Suprapubic skin (tissue), 4 donors: Measurements from ENCODE around the gene PTPRN2. TPM values are rescaled to one million over a fixed set of nuclear protein-coding genes. Genes with fewer than 3 reads are reported as not detected.

Experiments used
- DNase-seq, 2 donors: peaks; one replicate each; pipeline ENCODE4 v3.0.0-alpha.2; 2019; ENCODE audit warnings: low spot score in 2 of 2
- H3K27ac ChIP-seq: fragments of 200-600 bp; sonication (generic); one replicate; pipeline ENCODE4 v1.5.1; 2019
- H3K27me3 ChIP-seq: fragments of 200-600 bp; sonication (generic); one replicate; pipeline ENCODE4 v1.5.1; 2019
- H3K36me3 ChIP-seq: fragments of 200-600 bp; sonication (generic); one replicate; pipeline ENCODE4 v1.5.1; 2019
- H3K4me1 ChIP-seq: fragments of 200-600 bp; sonication (generic); one replicate; pipeline ENCODE4 v1.5.1; 2019
- H3K4me3 ChIP-seq: fragments of 200-600 bp; sonication (generic); one replicate; pipeline ENCODE4 v1.5.1; 2019; ENCODE audit warnings: mild to moderate bottlenecking
- H3K9me3 ChIP-seq: fragments of 200-600 bp; sonication (generic); one replicate; pipeline ENCODE4 v1.5.1; 2019
- EP300 ChIP-seq: sonication (generic); formaldehyde crosslinking; IDR thresholded peaks from one replicate; pipeline ENCODE4 v1.6.1; 2017; ENCODE audit warnings: antibody characterized with exemption
- POLR2A ChIP-seq, 2 donors: fragments of 450-650 bp; IDR thresholded peaks; one replicate each; pipeline ENCODE4 v1.6.1; 2017; ENCODE audit warnings: antibody characterized with exemption in 2 of 2, mild to moderate bottlenecking in 2 of 2, moderate library complexity in 2 of 2
- POLR2AphosphoS5 ChIP-seq, 3 donors: sonication (generic); formaldehyde crosslinking; IDR thresholded peaks; one replicate each; pipeline ENCODE4 v1.6.1; 2017; ENCODE audit warnings: antibody characterized with exemption in 3 of 3
- WGBS: methylation state at CpG from one replicate; pipeline ENCODE4 v1.1.5; 2018; 5-methylcytosine and 5-hydroxymethylcytosine counted together
- total RNA-seq, 4 donors: library from RNA; depleted of rRNA; stranded (reverse); fragments of >200 nt; gene quantifications; one replicate each; pipeline ENCODE4 v1.1.0, GENCODE V29; 2016
- TF ChIP-seq, protein P1 (sequence below), 2 donors: fragments of 200-600 bp in 1 of 2; fragments of 450-650 bp in 1 of 2; sonication (generic) in 1 of 2; IDR thresholded peaks; one replicate each; pipeline ENCODE4 v1.5.1; 2016 to 2019; ENCODE audit warnings: antibody characterized with exemption in 2 of 2, mild to moderate bottlenecking in 1 of 2, moderate library complexity in 1 of 2

Gene PTPRN2
- total RNA-seq, 4 donors from 2014 or later, result 0.23 to 1.8 (median 1.3) TPM

DNA sequence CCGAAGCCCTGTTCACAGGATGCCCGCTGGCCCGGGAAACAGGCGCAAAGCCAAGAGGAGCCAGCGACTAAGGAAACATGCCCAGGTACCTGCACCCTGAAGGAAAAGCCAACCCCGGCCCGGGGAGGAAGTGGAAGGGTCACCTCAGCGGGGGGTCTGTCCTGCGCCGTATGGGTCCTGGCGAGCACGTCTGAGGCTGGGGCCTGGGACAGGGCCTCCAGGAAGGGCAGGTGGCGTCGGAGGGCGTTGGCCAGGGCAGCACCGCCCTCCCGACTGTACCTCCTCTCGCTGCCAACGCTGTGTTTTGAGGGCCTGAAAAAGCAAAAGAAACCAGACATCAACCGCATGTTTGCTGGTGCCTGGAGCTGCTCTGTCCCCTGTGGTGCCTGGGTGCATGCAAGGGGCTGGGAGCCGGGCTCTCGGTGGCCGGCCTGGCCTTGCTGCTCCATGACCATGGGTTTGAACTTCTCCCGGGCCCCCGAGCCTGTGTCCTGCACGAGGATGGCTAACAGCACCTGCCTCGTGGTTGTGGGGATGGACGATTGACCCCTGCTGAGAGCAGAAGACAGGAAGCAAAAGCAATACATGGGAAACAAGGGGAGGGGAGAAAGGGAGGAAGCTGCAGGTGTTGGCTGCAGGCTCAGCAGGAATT is 395.3 kb downstream of the PTPRN2 start:
- TF ChIP-seq POLR2AphosphoS5 (IDR thresholded peaks at IDR 0.05) (no peak), EP300 (no peak), POLR2A (IDR thresholded peaks at IDR 0.05) (no peak)
- TF ChIP-seq, protein P1, sequence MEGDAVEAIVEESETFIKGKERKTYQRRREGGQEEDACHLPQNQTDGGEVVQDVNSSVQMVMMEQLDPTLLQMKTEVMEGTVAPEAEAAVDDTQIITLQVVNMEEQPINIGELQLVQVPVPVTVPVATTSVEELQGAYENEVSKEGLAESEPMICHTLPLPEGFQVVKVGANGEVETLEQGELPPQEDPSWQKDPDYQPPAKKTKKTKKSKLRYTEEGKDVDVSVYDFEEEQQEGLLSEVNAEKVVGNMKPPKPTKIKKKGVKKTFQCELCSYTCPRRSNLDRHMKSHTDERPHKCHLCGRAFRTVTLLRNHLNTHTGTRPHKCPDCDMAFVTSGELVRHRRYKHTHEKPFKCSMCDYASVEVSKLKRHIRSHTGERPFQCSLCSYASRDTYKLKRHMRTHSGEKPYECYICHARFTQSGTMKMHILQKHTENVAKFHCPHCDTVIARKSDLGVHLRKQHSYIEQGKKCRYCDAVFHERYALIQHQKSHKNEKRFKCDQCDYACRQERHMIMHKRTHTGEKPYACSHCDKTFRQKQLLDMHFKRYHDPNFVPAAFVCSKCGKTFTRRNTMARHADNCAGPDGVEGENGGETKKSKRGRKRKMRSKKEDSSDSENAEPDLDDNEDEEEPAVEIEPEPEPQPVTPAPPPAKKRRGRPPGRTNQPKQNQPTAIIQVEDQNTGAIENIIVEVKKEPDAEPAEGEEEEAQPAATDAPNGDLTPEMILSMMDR (IDR thresholded peaks at IDR 0.05), result no peak
- no peaks in the 10 kb centered on the region for H3K27me3 ChIP-seq
- no peaks in the 10 kb centered on the region for H3K36me3 ChIP-seq
- H3K9me3 ChIP-seq, result peaks cover 30% of the 10 kb centered on the region
- no peak overlapping the region for H3K4me3 ChIP-seq
- H3K4me1 ChIP-seq, result no peaks in the 10 kb centered on the region
- DNase-seq, result no peak
- WGBS, result 87% methylated on average over 28 of the region's 28 CpGs
- H3K27ac ChIP-seq, result no peak overlapping the region

- Histone ChIP-seq H3K4me1 (no peaks in the 10 kb centered on the region), H3K9me3 (peaks cover 34% of the 10 kb centered on the region), H3K27ac (no peak overlapping the region), H3K27me3 (no peaks in the 10 kb centered on the region), H3K36me3 (no peaks in the 10 kb centered on the region), H3K4me3 (no peak overlapping the region)
- TF ChIP-seq EP300 (no peak), POLR2A (IDR thresholded peaks at IDR 0.05) (no peak), POLR2AphosphoS5 (IDR thresholded peaks at IDR 0.05) (no peak)
- TF ChIP-seq, protein P1 (IDR thresholded peaks at IDR 0.05), result no peak
- DNase-seq, result no peak
- 99% methylated on average over 7 of the region's 8 CpGs for WGBS
Measured at GRCh38 chr7:158191671-158192070, 396.0 kb downstream of the PTPRN2 start.

GRCh38 chr7:158190756-158191155 is 396.9 kb downstream of the PTPRN2 start:
- Histone ChIP-seq H3K27ac (no peak overlapping the region), H3K9me3 (peaks cover 31% of the 10 kb centered on the region), H3K27me3 (no peaks in the 10 kb centered on the region), H3K36me3 (no peaks in the 10 kb centered on the region), H3K4me3 (no peak overlapping the region), H3K4me1 (no peaks in the 10 kb centered on the region)
- TF ChIP-seq EP300 (no peak), POLR2AphosphoS5 (IDR thresholded peaks at IDR 0.05) (no peak), POLR2A (IDR thresholded peaks at IDR 0.05) (no peak)
- TF ChIP-seq, protein P1 (IDR thresholded peaks at IDR 0.05), result no peak
- WGBS, result 83% methylated on average over 1 of the region's 11 CpGs
- DNase-seq, result no peak

GRCh38 chr7:158188676-158189075 is 398.9 kb downstream of the PTPRN2 start:
- DNase-seq, result no peak
- no peak overlapping the region for H3K4me3 ChIP-seq
- TF ChIP-seq, protein P1 (IDR thresholded peaks at IDR 0.05), result no peak
- TF ChIP-seq EP300 (no peak), POLR2AphosphoS5 (IDR thresholded peaks at IDR 0.05) (no peak), POLR2A (IDR thresholded peaks at IDR 0.05) (no peak)
- WGBS, result no CpG with 5 or more reads among the region's 15 CpGs
- H3K9me3 ChIP-seq, result peaks cover 16% of the 10 kb centered on the region
- H3K4me1 ChIP-seq, result no peaks in the 10 kb centered on the region
- H3K27me3 ChIP-seq, result no peaks in the 10 kb centered on the region
- H3K36me3 ChIP-seq, result no peaks in the 10 kb centered on the region
- no peak overlapping the region for H3K27ac ChIP-seq

- no peak for TF ChIP-seq EP300
- TF ChIP-seq POLR2A (IDR thresholded peaks at IDR 0.05), result no peak
- TF ChIP-seq POLR2AphosphoS5 (IDR thresholded peaks at IDR 0.05), result no peak
- TF ChIP-seq, protein P1 (IDR thresholded peaks at IDR 0.05), result no peak
- WGBS, result 86% methylated on average over 7 of the region's 7 CpGs
- H3K4me1 ChIP-seq, result no peaks in the 10 kb centered on the region
- no peak overlapping the region for H3K4me3 ChIP-seq
- no peak overlapping the region for H3K27ac ChIP-seq
- H3K27me3 ChIP-seq, result no peaks in the 10 kb centered on the region
- no peaks in the 10 kb centered on the region for H3K36me3 ChIP-seq
- peaks cover 16% of the 10 kb centered on the region for H3K9me3 ChIP-seq
- no peak for DNase-seq
Measured at GRCh38 chr7:158187694-158187994, 400.0 kb downstream of the PTPRN2 start.
